ENCODE data around the gene CELF1.
A peak's percentile ranks its signal among the peaks of the same experiment; 100 is the strongest.

CELF1 gene

GRCh38 chr11:47443028-47443700 is 109.8 kb downstream of the CELF1 start:
- no peak for DNase-seq

- no peak for DNase-seq
Observed at GRCh38 chr11:47442514-47442913, 110.4 kb downstream of the CELF1 start.

DNA sequence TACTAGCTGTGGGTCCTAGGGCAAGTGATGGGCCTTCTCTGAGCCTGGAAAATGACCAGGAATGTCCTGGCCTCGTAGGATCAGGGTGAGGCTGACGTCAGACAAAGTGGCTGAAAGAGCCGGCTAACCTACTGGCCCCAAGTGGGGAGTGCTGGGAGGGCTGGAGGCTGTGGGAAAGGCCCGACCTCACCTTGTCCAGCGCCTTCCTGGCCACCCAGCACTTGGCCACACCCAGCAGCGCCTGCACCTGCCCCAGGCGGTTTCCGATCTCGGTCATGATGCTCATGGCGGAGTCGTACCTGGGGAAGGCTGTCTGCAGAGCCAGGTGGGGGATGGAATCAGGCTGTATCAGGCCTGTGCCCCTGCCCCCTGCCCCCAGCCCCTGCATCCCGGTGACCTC is 111.5 kb downstream of the CELF1 start:
- no peak for DNase-seq

DNA sequence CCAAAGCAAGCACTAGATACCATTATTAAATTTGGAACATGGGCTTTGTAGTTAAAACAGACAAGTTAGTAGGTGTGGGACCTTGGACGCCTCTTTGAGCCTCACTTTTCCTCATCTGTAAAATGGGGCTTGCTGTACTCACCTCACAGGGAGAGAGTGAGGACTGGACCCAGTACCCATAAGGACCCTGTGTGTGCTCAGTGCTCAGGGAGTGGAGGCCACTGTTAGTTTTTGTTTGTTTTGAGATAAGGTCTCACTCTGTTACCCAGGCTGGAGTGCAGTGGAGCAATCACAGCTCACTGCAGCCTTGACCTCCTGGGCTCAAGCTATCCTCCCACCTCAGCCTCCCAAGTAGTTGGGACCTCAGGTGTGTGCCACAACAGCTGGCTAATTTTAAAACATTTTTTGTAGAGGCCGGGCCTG is 112.9 kb downstream of the CELF1 start:
- no peak for DNase-seq

DNA sequence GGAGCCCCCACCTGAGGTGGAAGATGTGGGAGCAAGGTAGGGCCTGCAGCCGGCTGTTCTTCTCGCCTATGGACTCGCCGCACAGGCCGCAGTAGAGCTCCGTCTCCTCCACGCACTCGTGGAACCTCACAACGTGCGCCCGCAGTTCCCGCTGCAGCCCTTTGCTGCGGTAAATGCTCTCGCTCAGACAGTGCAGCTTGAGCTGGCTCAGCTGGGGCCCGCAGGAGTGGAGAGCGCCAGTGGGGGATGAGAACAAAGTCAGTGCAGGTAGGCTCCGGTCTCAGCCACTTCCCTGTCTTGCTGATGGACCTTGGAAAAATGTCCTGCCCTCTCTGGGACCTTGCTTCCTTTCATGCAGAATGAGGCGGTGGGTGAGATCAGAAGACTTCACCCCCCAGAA is 114.2 kb downstream of the CELF1 start:
- DNase-seq, result no peak

DNA sequence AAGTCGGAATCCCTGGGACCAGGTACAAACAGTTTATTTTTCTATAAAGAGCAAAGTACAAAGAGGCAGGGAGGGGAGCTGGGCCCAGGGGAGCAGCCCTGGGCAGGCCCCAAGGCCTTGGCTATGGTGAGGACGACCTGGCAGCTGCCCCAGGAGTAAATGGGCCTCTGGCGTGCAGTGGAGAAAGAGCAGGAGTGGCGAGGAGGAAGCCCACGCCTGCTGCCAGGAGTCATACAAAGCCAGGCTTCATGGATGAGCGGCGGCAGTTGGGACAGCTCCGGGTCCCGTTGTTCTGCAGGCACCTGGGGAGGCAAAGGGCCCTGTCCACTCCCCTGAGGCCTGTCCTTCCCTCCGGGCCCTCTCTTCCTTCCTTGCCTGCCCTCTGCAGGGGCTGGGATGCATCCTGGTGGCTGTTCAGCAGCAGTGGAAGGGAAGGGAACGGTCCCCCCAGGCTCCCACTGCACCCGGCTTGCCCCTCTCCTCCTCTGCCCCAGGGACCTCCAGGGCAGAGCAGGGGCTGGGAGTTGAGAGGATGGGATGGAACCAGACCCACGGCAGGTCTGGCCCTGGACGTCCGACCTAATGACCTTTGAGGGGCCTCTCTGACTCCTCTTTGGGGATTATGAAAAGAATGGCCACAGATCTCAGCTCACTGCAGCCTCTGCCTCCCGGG is 115.0 kb downstream of the CELF1 start:
- no peak for DNase-seq

DNA sequence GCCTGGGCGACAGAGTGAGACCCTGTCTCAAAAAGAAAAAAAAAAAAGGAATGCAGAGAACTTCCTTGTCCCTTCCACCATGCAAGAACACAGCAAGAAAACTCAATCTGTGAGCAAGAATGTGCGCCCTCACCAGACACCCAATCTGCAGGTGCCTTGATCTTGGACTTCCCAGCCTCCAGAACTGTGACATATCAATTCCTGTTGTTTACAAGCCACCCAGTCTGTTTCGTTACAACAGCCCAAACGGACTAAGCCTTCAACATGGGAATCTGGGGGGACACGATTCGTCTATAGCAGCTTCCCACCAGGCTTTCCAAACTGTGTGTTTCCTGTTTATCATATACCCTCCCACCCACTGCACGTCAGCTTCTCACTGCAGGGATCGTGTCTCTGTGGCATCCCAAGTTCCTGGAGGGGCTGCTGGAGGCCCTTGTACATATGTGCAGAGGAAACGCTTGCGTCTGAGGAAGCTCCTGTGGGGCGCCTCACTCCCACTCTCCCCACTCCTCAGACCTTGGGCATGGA is 115.7 kb downstream of the CELF1 start:
- DNase-seq, result no peak

DNA sequence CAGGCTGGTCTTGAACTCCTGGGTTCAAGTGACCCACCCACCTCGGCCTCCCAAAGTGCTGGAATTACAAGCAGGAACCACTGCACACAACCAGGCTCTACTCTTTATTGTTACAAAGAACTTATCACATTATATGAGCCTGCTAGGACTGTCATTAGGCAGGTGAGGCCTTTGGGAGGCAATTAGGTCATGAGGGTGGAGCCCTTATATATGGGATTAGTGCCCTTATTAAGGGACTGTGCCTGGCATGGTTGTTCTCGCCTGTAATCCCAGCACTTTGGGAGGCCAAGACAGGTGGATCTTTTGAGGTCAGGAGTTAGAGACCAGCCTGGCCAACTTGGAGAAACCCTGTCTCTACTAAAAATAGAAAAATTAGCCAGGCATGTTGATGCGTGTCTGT is 116.2 kb downstream of the CELF1 start:
- DNase-seq, result no peak

GRCh38 chr11:47435687-47436086 is 117.2 kb downstream of the CELF1 start:
- no peak for DNase-seq

- no peak for DNase-seq
Observed at GRCh38 chr11:47434011-47434786, 118.7 kb downstream of the CELF1 start.

DNA sequence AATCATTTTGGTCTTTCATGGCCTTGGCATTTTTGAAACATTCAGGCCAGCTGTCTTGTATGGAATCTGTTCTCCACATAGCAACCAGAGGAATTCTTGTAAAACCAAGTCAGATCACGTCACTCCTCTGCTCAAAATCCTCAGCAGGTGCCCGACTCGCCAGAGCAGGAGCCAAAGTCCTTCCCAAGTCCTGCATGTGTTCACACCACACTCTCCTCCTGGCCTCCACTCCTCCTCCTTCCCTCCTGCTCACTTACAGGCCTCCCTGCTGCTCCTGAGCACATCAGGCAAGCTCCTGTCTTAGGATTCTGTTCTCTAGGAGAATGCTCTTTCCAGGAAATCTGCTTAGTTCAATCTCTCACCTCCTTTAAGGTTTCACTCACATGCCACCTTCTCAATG is 119.8 kb downstream of the CELF1 start:
- no peak for DNase-seq

GRCh38 chr11:47431356-47432083 is 121.4 kb downstream of the CELF1 start:
- DNase-seq, result no peak

DNA sequence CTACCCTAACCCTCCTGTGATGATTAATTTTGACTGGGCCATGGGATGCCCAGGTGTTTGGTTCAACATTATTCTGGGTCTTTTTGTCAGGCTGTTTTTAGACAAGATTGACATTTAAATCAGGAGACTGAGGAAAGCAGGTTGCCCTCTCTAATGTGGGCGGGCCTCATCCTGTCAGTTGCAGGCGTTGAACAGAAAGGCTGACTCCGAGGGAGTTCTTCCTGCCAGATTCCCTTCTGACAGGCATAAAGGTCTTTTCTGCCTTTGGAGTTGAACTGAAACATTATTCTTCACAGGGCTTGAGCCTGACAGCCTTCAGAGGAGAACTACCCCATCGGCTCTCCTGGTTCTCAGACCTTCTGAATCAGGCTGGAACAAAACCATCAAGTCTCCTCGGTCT is 122.4 kb downstream of the CELF1 start:
- DNase-seq, result no peak

GRCh38 chr11:47426062-47426956 is 126.6 kb downstream of the CELF1 start, which contains the start of gene PSMC3:
Gene PSMC3, minus strand, starts transcription at chr11:47426439. Its CDS starts 160 bp downstream, at chr11:47426279.
- DNase-seq, result peak; percentile 99

DNA sequence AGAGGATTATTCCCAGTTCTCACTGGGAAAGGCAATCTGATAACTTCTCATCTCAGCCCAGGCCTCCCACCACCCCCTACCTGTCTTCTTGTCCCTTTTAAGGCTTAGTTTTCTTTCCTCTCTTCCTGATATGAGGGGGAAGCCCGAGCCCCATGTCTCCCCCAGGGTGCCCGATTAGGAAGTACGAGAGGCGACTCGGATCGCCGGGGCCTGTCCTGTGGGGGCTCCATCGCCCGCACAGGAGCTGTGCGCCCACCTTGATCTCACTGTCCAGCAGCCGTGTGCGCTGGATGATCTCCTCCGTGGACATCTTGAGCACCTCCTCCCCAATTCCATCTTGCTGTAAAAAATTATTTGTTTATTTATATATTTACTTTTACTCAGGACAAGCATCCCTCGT is 127.3 kb downstream of the CELF1 start:
- DNase-seq, result no peak

- no peak for DNase-seq
Observed at GRCh38 chr11:47418454-47419259, 134.3 kb downstream of the CELF1 start.

DNA sequence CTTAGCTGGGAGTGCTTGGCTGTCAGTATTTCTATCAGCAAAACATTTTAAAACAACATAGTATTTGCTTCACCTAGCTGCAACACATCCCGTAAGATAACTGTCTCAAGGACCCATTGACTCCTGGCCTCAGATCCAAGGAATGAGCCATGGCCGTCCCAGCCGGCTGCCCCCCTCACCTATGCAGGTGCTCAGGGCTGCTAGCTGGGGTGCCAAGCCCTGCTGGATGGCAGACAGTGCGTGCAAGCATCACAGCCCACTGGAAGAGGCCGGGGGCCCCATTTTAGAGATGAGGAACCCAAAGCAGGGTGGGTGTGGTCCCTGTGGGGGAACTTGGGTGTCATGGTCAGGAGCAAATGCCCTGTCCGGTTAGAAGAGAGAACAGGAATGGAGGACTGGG is 135.2 kb downstream of the CELF1 start:
- no peak for DNase-seq

GRCh38 chr11:47415949-47416472 is 136.9 kb downstream of the CELF1 start:
- no peak for DNase-seq
